GM19324 (cell line): Measurements from ENCODE around the gene SYT4.

Experiments used
- ATAC-seq: cut with Tn5 transposase; IDR thresholded peaks from one replicate; pipeline ENCODE4 v1.9.1; 2021; ENCODE audit warnings: mild to moderate bottlenecking, moderate library complexity; ENCODE audit not compliant: unreplicated experiment, low FRiP score

SYT4 gene

GRCh38 chr18:43222501-43222900, 54.8 kb downstream of the SYT4 start:
- ATAC-seq, result no peak

GRCh38 chr18:43220691-43221090, 56.6 kb downstream of the SYT4 start:
- ATAC-seq, result no peak
